ENCODE data around the gene ZNHIT1. TPM values are rescaled to one million over a fixed set of nuclear protein-coding genes. Genes with fewer than 3 reads are reported as not detected.

Gene ZNHIT1
- polyA plus RNA-seq, 3 donors: 29.3 to 109 (median 74.9) TPM

- Histone ChIP-seq H3K79me2 (ENCODE audit: insufficient read depth, low read length) (peaks cover 13% of the 10 kb centered on the region), H3K9ac (ENCODE audit: insufficient read depth, low read length, poor library complexity, severe bottlenecking) (no peak overlapping the region), H3K36me3 (replicated peaks in 1 of 2; ENCODE audit: control insufficient read depth in 1 of 2, insufficient read depth in 2 of 2, low read length in 2 of 2) (peaks cover 68 to 84% of the 10 kb centered on the region in 2 donors), H3K4me2 (replicated peaks; ENCODE audit: extremely low read depth, low read length, poor library complexity, severe bottlenecking) (no peak overlapping the region), H2AFZ (ENCODE audit: insufficient read depth, low read depth, low read length, poor library complexity, severe bottlenecking) (no peak overlapping the region), H3K27me3 (ENCODE audit: control insufficient read depth in 2 of 2, insufficient read depth in 2 of 2, low read length in 2 of 2) (no peaks in the 10 kb centered on the region), H3K4me3 (replicated peaks in 1 of 3; ENCODE audit: low read depth in 2 of 3, low read length in 3 of 3) (no peak overlapping the region), H3K9me3 (replicated peaks in 1 of 2; ENCODE audit: control insufficient read depth in 1 of 2, insufficient read depth in 1 of 2, low read length in 2 of 2) (no peaks in the 10 kb centered on the region), H4K20me1 (ENCODE audit: insufficient read depth, low read length) (peaks cover 8% of the 10 kb centered on the region), H3K4me1 (ENCODE audit: control insufficient read depth in 1 of 2, insufficient read depth in 2 of 2, low read length in 2 of 2) (peaks cover 14% of the 10 kb centered on the region in 2 donors), H3K27ac (ENCODE audit: low read depth in 1 of 2, low read length in 2 of 2) (no peak overlapping the region)
- Mint-ChIP-seq H3K4me1 (peaks cover 14% of the 10 kb centered on the region), H3K36me3 (peaks cover 60 to 88% of the 10 kb centered on the region in 2 donors), H3K27me3 (ENCODE audit: low read depth in 3 of 3) (no peaks in the 10 kb centered on the region), H3K4me3 (no peak overlapping the region), H3K27ac (peak overlapping the region in 1 of 7 donors; percentile 19), H3K9me3 (no peaks in the 10 kb centered on the region)
- intact Hi-C loops (cut with micrococcal nuclease): no loop called here
- no peak for TF ChIP-seq CTCF (IDR thresholded peaks at IDR 0.05)
- WGBS (ENCODE audit: insufficient coverage): 100% methylated on average over 5 of the region's 8 CpGs
- DNase-seq: no peak
These were observed 6.0 kb upstream of the ZNHIT1 start for GRCh38 chr7:101212014-101212413.

GRCh38 chr7:101216001-101216859 is 1.7 kb upstream of the ZNHIT1 start:
- Mint-ChIP-seq H3K27ac (peak overlapping the region; percentile 70 to 92 (median 85)), H3K4me1 (peaks cover 32% of the 10 kb centered on the region), H3K4me3 (peak overlapping the region; percentile 91 to 94), H3K9me3 (no peaks in the 10 kb centered on the region), H3K27me3 (ENCODE audit: low read depth in 3 of 3) (no peaks in the 10 kb centered on the region), H3K36me3 (peaks cover 27 to 54% of the 10 kb centered on the region in 2 donors)
- Histone ChIP-seq H3K27me3 (ENCODE audit: control insufficient read depth in 2 of 2, insufficient read depth in 2 of 2, low read length in 2 of 2) (no peaks in the 10 kb centered on the region), H4K20me1 (ENCODE audit: insufficient read depth, low read length) (peaks cover 14% of the 10 kb centered on the region), H3K4me1 (ENCODE audit: control insufficient read depth in 1 of 2, insufficient read depth in 2 of 2, low read length in 2 of 2) (peaks cover 24 to 37% of the 10 kb centered on the region in 2 donors), H3K27ac (ENCODE audit: low read depth in 1 of 2, low read length in 2 of 2) (peak overlapping the region; percentile 32 to 90), H3K4me2 (replicated peaks; ENCODE audit: extremely low read depth, low read length, poor library complexity, severe bottlenecking) (peak overlapping the region; percentile 100), H3K36me3 (replicated peaks in 1 of 2; ENCODE audit: control insufficient read depth in 1 of 2, insufficient read depth in 2 of 2, low read length in 2 of 2) (peaks cover 30 to 51% of the 10 kb centered on the region in 2 donors), H3K9ac (ENCODE audit: insufficient read depth, low read length, poor library complexity, severe bottlenecking) (peak overlapping the region; percentile 74), H2AFZ (ENCODE audit: insufficient read depth, low read depth, low read length, poor library complexity, severe bottlenecking) (peak overlapping the region; percentile 95), H3K9me3 (replicated peaks in 1 of 2; ENCODE audit: control insufficient read depth in 1 of 2, insufficient read depth in 1 of 2, low read length in 2 of 2) (no peaks in the 10 kb centered on the region), H3K79me2 (ENCODE audit: insufficient read depth, low read length) (peaks cover 49% of the 10 kb centered on the region), H3K4me3 (replicated peaks in 1 of 3; ENCODE audit: low read depth in 2 of 3, low read length in 3 of 3) (peak overlapping the region; percentile 66 to 100 (median 73))
- peak in 2 of 3 donors; percentile 41 for DNase-seq
- WGBS (ENCODE audit: insufficient coverage): 43% methylated on average over 18 of the region's 31 CpGs
- intact Hi-C loops (cut with micrococcal nuclease): loop anchor here in 1 of 2 donors (2.0 kb wide), 1 partner anchor 29 kb away; the partner anchor contains the start of gene FIS1
- no peak for TF ChIP-seq CTCF (IDR thresholded peaks at IDR 0.05)

Measured in CD14-positive monocyte (primary cell).